Mammary epithelial cell (primary cell): ENCODE results near the gene OR10A3.

Experiments
- EZH2 ChIP-seq: IDR thresholded peaks from 2 replicates; pipeline ENCODE4 v1.6.1; 2012; ENCODE audit warnings: low read length, inconsistent platforms, borderline replicate concordance
- TF ChIP-seq, protein P1 (sequence below), 2 donors: IDR thresholded peaks in 1 of 2; conservative IDR thresholded peaks in 1 of 2; 2 replicates each; pipeline ENCODE4 v1.5.1; 2011 to 2012; ENCODE audit warnings: inconsistent platforms in 2 of 2, low read length in 2 of 2, mild to moderate bottlenecking in 2 of 2, control low read depth in 1 of 2, low read depth in 1 of 2; ENCODE audit not compliant: insufficient read depth in 1 of 2; ENCODE audit errors: extremely low read depth in 1 of 2

DNA sequence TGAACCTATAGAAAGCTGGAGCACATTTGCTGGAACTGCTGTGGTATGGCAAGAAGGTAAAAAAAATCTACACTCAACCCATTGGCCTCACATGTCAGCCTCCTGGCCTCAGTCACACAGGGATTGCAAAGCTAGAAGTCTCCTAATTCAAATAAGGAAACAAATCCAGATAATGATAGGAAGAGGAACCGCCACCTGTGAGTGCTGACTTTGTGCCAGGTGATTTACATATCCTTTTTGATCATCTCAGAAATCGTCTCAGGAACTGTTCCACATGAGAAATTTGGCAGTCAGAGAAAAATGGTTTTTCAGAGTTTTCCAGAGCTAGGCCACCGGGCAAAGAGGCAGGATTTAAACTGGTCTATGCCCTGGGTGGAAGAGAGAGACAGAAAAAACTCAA, 22.8 kb upstream of the OR10A3 start:
- TF ChIP-seq, protein P1, sequence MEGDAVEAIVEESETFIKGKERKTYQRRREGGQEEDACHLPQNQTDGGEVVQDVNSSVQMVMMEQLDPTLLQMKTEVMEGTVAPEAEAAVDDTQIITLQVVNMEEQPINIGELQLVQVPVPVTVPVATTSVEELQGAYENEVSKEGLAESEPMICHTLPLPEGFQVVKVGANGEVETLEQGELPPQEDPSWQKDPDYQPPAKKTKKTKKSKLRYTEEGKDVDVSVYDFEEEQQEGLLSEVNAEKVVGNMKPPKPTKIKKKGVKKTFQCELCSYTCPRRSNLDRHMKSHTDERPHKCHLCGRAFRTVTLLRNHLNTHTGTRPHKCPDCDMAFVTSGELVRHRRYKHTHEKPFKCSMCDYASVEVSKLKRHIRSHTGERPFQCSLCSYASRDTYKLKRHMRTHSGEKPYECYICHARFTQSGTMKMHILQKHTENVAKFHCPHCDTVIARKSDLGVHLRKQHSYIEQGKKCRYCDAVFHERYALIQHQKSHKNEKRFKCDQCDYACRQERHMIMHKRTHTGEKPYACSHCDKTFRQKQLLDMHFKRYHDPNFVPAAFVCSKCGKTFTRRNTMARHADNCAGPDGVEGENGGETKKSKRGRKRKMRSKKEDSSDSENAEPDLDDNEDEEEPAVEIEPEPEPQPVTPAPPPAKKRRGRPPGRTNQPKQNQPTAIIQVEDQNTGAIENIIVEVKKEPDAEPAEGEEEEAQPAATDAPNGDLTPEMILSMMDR (conservative IDR thresholded peaks at IDR 0.05 in 1 of 2, IDR thresholded peaks at IDR 0.05 in 1 of 2; ENCODE audit: extremely low read depth in 1 of 2, insufficient read depth in 1 of 2, low read depth in 1 of 2, low read length in 2 of 2), result no peak
- TF ChIP-seq EZH2, result no peak
